H9 (cell line): ENCODE measurements around the gene ITGA1. TPM values are rescaled to one million over a fixed set of nuclear protein-coding genes. Genes with fewer than 3 reads are reported as not detected.

Experiments used
- DNase-seq: peaks from one replicate; pipeline ENCODE4 v3.0.0-alpha.2; 2017
- H2AFZ ChIP-seq: one replicate; pipeline ENCODE4 v1.6.1; 2013; ENCODE audit warnings: mild to moderate bottlenecking, low read length, control low read depth, moderate library complexity
- H2AK5ac ChIP-seq: 2 replicates; pipeline ENCODE4 v1.6.1; 2013; ENCODE audit warnings: low read length, control low read depth, mixed read lengths; ENCODE audit not compliant: insufficient read length
- H2BK120ac ChIP-seq: one replicate; pipeline ENCODE4 v1.6.1; 2013; ENCODE audit warnings: low read depth, mild to moderate bottlenecking, low read length, control low read depth, inconsistent platforms; ENCODE audit not compliant: poor library complexity, severe bottlenecking
- H2BK12ac ChIP-seq: 2 replicates; pipeline ENCODE4 v1.6.1; 2013; ENCODE audit warnings: low read length, control low read depth, mixed read lengths, low read depth; ENCODE audit not compliant: insufficient read length
- H2BK15ac ChIP-seq: 2 replicates; pipeline ENCODE4 v1.6.1; 2013; ENCODE audit warnings: low read depth, low read length, control low read depth
- H2BK20ac ChIP-seq: one replicate; pipeline ENCODE4 v1.6.1; 2013; ENCODE audit warnings: low read depth, mild to moderate bottlenecking, low read length, control low read depth, inconsistent platforms; ENCODE audit not compliant: poor library complexity, severe bottlenecking
- H2BK5ac ChIP-seq: 2 replicates; pipeline ENCODE4 v1.6.1; 2013; ENCODE audit warnings: low read length, control low read depth, mixed read lengths; ENCODE audit not compliant: insufficient read length
- H3K14ac ChIP-seq: 2 replicates; pipeline ENCODE4 v1.6.1; 2013; ENCODE audit warnings: low read length, control low read depth; ENCODE audit not compliant: insufficient read depth
- H3K18ac ChIP-seq: 2 replicates; pipeline ENCODE4 v1.6.1; 2013; ENCODE audit warnings: low read depth, mild to moderate bottlenecking, mixed read lengths, low read length, control low read depth; ENCODE audit not compliant: insufficient read length
- H3K23ac ChIP-seq: 2 replicates; pipeline ENCODE4 v1.6.1; 2013; ENCODE audit warnings: low read length, control low read depth, mixed read lengths, low read depth; ENCODE audit not compliant: insufficient read length
- H3K23me2 ChIP-seq: 2 replicates; pipeline ENCODE4 v1.6.1; 2013; ENCODE audit warnings: low read depth, mild to moderate bottlenecking, mixed read lengths, low read length, control low read depth; ENCODE audit not compliant: insufficient read length, poor library complexity, severe bottlenecking
- H3K27ac ChIP-seq: 2 replicates; pipeline ENCODE4 v1.5.1; 2013; ENCODE audit warnings: low read length, control low read depth, mixed read lengths, low read depth; ENCODE audit not compliant: insufficient read length
- H3K27me3 ChIP-seq: 2 replicates; pipeline ENCODE4 v1.6.1; 2013; ENCODE audit warnings: low read length, control low read depth, inconsistent platforms; ENCODE audit not compliant: insufficient read depth
- H3K4ac ChIP-seq: 2 replicates; pipeline ENCODE4 v1.6.1; 2013; ENCODE audit warnings: low read depth, mild to moderate bottlenecking, control low read depth, inconsistent platforms, low read length, moderate library complexity
- H3K4me1 ChIP-seq: 2 replicates; pipeline ENCODE4 v1.6.1; 2013; ENCODE audit warnings: low read length, control low read depth, inconsistent platforms; ENCODE audit not compliant: insufficient read depth
- H3K4me2 ChIP-seq: 2 replicates; pipeline ENCODE4 v1.6.1; 2013; ENCODE audit warnings: low read length, control low read depth, mixed read lengths; ENCODE audit not compliant: insufficient read length, insufficient read depth
- H3K56ac ChIP-seq: 2 replicates; pipeline ENCODE4 v1.6.1; 2013; ENCODE audit warnings: low read depth, mild to moderate bottlenecking, mixed read lengths, low read length, control low read depth; ENCODE audit not compliant: insufficient read length
- H3K79me1 ChIP-seq: 2 replicates; pipeline ENCODE4 v1.6.1; 2013; ENCODE audit warnings: low read depth, mild to moderate bottlenecking, moderate library complexity, low read length, control low read depth, inconsistent platforms; ENCODE audit not compliant: insufficient read depth, poor library complexity, severe bottlenecking
- H3K79me2 ChIP-seq: 2 replicates; pipeline ENCODE4 v1.6.1; 2013; ENCODE audit warnings: low read length, control low read depth, inconsistent platforms; ENCODE audit not compliant: insufficient read depth
- H3K9ac ChIP-seq: 2 replicates; pipeline ENCODE4 v1.6.1; 2013; ENCODE audit warnings: low read length, control low read depth, mixed read lengths; ENCODE audit not compliant: insufficient read length; ENCODE audit errors: extremely low read depth
- H3K9me3 ChIP-seq: one replicate; pipeline ENCODE4 v1.6.1; 2013; ENCODE audit warnings: low read depth, low read length, inconsistent platforms; ENCODE audit not compliant: control insufficient read depth
- H3T11ph ChIP-seq: one replicate; pipeline ENCODE4 v1.6.1; 2013; ENCODE audit warnings: mild to moderate bottlenecking, low read length, control low read depth, inconsistent platforms
- H4K20me1 ChIP-seq: one replicate; pipeline ENCODE4 v1.6.1; 2013; ENCODE audit not compliant: control insufficient read depth, insufficient read length, insufficient read depth
- H4K5ac ChIP-seq: 2 replicates; pipeline ENCODE4 v1.6.1; 2013; ENCODE audit warnings: low read depth, mild to moderate bottlenecking, mixed read lengths, low read length, control low read depth; ENCODE audit not compliant: insufficient read length
- H4K8ac ChIP-seq: replicated peaks from 2 replicates; pipeline ENCODE4 v1.6.1; 2013; ENCODE audit warnings: low read length, control low read depth, mixed read lengths, low read depth; ENCODE audit not compliant: insufficient read length
- H4K91ac ChIP-seq: 2 replicates; pipeline ENCODE4 v1.6.1; 2013; ENCODE audit warnings: low read depth, mild to moderate bottlenecking, moderate library complexity, mixed read lengths, low read length, control low read depth; ENCODE audit not compliant: insufficient read length
- H3K27ac Mint-ChIP-seq, 3 experiments: 2 replicates in 2 of 3; 3 replicates in 1 of 3; pipeline ENCODE4 v1.8.0; 2020 to 2021; ENCODE audit warnings: mixed read lengths in 3 of 3, mild to moderate bottlenecking in 1 of 3, moderate library complexity in 1 of 3
- H3K27me3 Mint-ChIP-seq: 2 replicates; pipeline ENCODE4 v1.8.0; 2021; ENCODE audit warnings: low read depth, mild to moderate bottlenecking, moderate library complexity, mixed read lengths
- H3K36me3 Mint-ChIP-seq, 3 experiments: 2 replicates in 2 of 3; 3 replicates in 1 of 3; pipeline ENCODE4 v1.8.0; 2020 to 2021; ENCODE audit warnings: low read depth in 3 of 3, mixed read lengths in 3 of 3; ENCODE audit not compliant: insufficient read depth in 1 of 3
- H3K4me1 Mint-ChIP-seq, 2 experiments: 2 replicates each; pipeline ENCODE4 v1.8.0; 2020; ENCODE audit warnings: mixed read lengths in 2 of 2
- H3K4me3 Mint-ChIP-seq, 2 experiments: 2 replicates in 1 of 2; 3 replicates in 1 of 2; pipeline ENCODE4 v1.8.0; 2020 to 2021; ENCODE audit warnings: mild to moderate bottlenecking in 2 of 2, mixed read lengths in 2 of 2, moderate library complexity in 1 of 2
- H3K9me3 Mint-ChIP-seq, 2 experiments: 2 replicates in 1 of 2; 3 replicates in 1 of 2; pipeline ENCODE4 v1.8.0; 2020; ENCODE audit warnings: mild to moderate bottlenecking in 2 of 2, mixed read lengths in 2 of 2, moderate library complexity in 1 of 2
- CTCF ChIP-seq: fragments of 200-600 bp; sonication (generic); conservative IDR thresholded peaks from 3 replicates; pipeline ENCODE4 v1.8.0; 2021; ENCODE audit warnings: antibody characterized with exemption, mild to moderate bottlenecking
- WGBS: extraction: QIAGEN DNeasy Blood & Tissue Kit; methylation state at CpG from one replicate; pipeline ENCODE4 v1.1.7; 2013; ENCODE audit warnings: missing lambda C conversion rate, low lambda C conversion rate, mixed read lengths; ENCODE audit not compliant: insufficient read length; ENCODE audit errors: extremely low coverage; 5-methylcytosine and 5-hydroxymethylcytosine counted together
- total RNA-seq: library from RNA; stranded (reverse); gene quantifications from 2 replicates; pipeline ENCODE4 v1.2.1, GENCODE V29; 2021

ITGA1 gene
- total RNA-seq, 1 experiment from 2014 or later: 3.9 TPM

- Histone ChIP-seq H4K20me1 (no peaks in the 10 kb centered on the region), H3K27me3 (no peaks in the 10 kb centered on the region), H4K8ac (no peak overlapping the region), H2AFZ (no peak overlapping the region), H3K23ac (no peak overlapping the region), H2BK120ac (no peak overlapping the region), H4K91ac (no peak overlapping the region), H3K4me2 (no peak overlapping the region), H2BK20ac (no peak overlapping the region), H4K5ac (no peak overlapping the region), H2BK12ac (no peak overlapping the region), H3K9me3 (no peaks in the 10 kb centered on the region), H3K4me1 (no peaks in the 10 kb centered on the region), H3K56ac (no peak overlapping the region), H3T11ph (no peak overlapping the region), H3K79me2 (no peaks in the 10 kb centered on the region), H3K9ac (no peak overlapping the region), H3K27ac (no peak overlapping the region), H3K14ac (no peak overlapping the region), H2AK5ac (no peak overlapping the region), H3K4ac (no peak overlapping the region), H3K23me2 (no peaks in the 10 kb centered on the region), H2BK15ac (no peak overlapping the region), H3K18ac (no peak overlapping the region), H3K79me1 (no peaks in the 10 kb centered on the region), H2BK5ac (no peak overlapping the region)
- DNase-seq: no peak
- H3K4me3 Mint-ChIP-seq: no peak overlapping the region
- no peaks in the 10 kb centered on the region for H3K27me3 Mint-ChIP-seq
- no peaks in the 10 kb centered on the region for H3K36me3 Mint-ChIP-seq
- no peak overlapping the region for H3K27ac Mint-ChIP-seq
- H3K4me1 Mint-ChIP-seq: no peaks in the 10 kb centered on the region
- no peaks in the 10 kb centered on the region for H3K9me3 Mint-ChIP-seq
- TF ChIP-seq CTCF: no peak
- no CpG with 5 or more reads among the region's 5 CpGs for WGBS
These were observed 73.7 kb downstream of the ITGA1 start for GRCh38 chr5:52861368-52861767.
